GM12892 (cell line): ENCODE data around the gene NYAP2.

Experiments
- POLR2A ChIP-seq: IDR thresholded peaks from 2 replicates; pipeline ENCODE4 v1.6.1; 2011; ENCODE audit warnings: low read depth, low read length, control low read depth
- POLR2AphosphoS5 ChIP-seq: IDR thresholded peaks from 2 replicates; pipeline ENCODE4 v1.6.1; 2011; ENCODE audit warnings: low read depth, low read length, control low read depth
- TAF1 ChIP-seq: IDR thresholded peaks from 2 replicates; pipeline ENCODE4 v1.6.1; 2011; ENCODE audit warnings: low read depth, mild to moderate bottlenecking, control low read depth, low read length, borderline replicate concordance

DNA sequence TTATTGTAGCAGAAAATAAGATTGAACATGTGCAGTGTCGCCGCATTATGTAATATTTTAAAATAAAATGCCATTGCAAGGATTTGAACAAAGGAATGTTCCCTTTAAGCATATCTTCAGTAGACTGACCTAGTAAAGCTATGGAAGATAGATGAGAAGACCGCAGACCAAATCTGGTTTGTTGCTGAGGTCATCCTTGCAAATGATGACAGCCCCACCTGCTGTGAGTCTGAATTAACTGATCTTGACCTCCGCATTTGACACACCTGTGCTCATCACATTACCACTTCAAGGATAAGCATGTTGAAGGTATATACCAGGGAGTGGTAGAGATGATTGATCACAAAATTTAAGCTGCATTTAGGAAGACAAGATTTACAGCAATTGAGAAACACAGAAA is 96.2 kb downstream of the NYAP2 start:
- TF ChIP-seq POLR2A, result no peak
- TF ChIP-seq POLR2AphosphoS5, result no peak
- TF ChIP-seq TAF1, result no peak
